NB4 (cell line): ENCODE data around the gene ASXL1.

Experiments
- DNase-seq: peaks from one replicate; pipeline ENCODE4 v3.0.0; 2010; ENCODE audit warnings: low read depth
- H3K4me3 ChIP-seq: one replicate; pipeline ENCODE4 v1.5.1; 2011; ENCODE audit warnings: mild to moderate bottlenecking, low read depth, low read length, moderate library complexity
- CTCF ChIP-seq: IDR thresholded peaks from one replicate; pipeline ENCODE4 v1.5.1; 2012; ENCODE audit warnings: low read depth, low read length
- MAX ChIP-seq: IDR thresholded peaks from 2 replicates; pipeline ENCODE4 v1.6.1; 2011; ENCODE audit warnings: low read depth, low read length
- MYC ChIP-seq: IDR thresholded peaks from 2 replicates; pipeline ENCODE4 v1.6.1; 2011; ENCODE audit warnings: low read depth, low read length
- POLR2A ChIP-seq: IDR thresholded peaks from 2 replicates; pipeline ENCODE4 v1.6.1; 2011; ENCODE audit warnings: mild to moderate bottlenecking; ENCODE audit not compliant: insufficient read length; ENCODE audit errors: extremely low read depth

Gene ASXL1

GRCh38 chr20:32364554-32365208, 6.5 kb downstream of the ASXL1 start:
- no peak for DNase-seq
- TF ChIP-seq MYC (no peak), POLR2A (no peak), MAX (no peak), CTCF (no peak)
- no peak overlapping the region for H3K4me3 ChIP-seq

GRCh38 chr20:32365564-32365963, 7.4 kb downstream of the ASXL1 start:
- TF ChIP-seq MAX (no peak), MYC (no peak), POLR2A (no peak), CTCF (no peak)
- no peak for DNase-seq
- H3K4me3 ChIP-seq: no peak overlapping the region

- no peak overlapping the region for H3K4me3 ChIP-seq
- TF ChIP-seq MYC: no peak
- TF ChIP-seq POLR2A: no peak
- TF ChIP-seq CTCF: no peak
- no peak for TF ChIP-seq MAX
Measured at GRCh38 chr20:32366380-32366779, 8.2 kb downstream of the ASXL1 start.

GRCh38 chr20:32368323-32368722, 10.2 kb downstream of the ASXL1 start:
- H3K4me3 ChIP-seq: no peak overlapping the region
- DNase-seq: no peak
- no peak for TF ChIP-seq POLR2A
- TF ChIP-seq MYC: no peak
- no peak for TF ChIP-seq CTCF
- no peak for TF ChIP-seq MAX

More at GRCh38 chr20:32366380-32366779, 8.2 kb downstream of the ASXL1 start:
- DNase-seq: no peak

- peak; percentile 12 for DNase-seq
- TF ChIP-seq MAX: no peak
- no peak for TF ChIP-seq CTCF
- no peak for TF ChIP-seq POLR2A
- TF ChIP-seq MYC: no peak
- no peak overlapping the region for H3K4me3 ChIP-seq
Measured at GRCh38 chr20:32368925-32369324, 10.8 kb downstream of the ASXL1 start.
